Mucosa of stomach (tissue), 1 donor: ENCODE data around the gene NR2C1.
"Not testable (repeated sequence)": the region's sequence is repeated elsewhere in the genome, so short reads cannot be mapped to it uniquely, and the experiment has no call there.

Experiments used
- H3K27me3 ChIP-seq: one replicate; pipeline ENCODE4 v1.7.0; 2013; ENCODE audit warnings: mild to moderate bottlenecking, low read length; ENCODE audit not compliant: control insufficient read depth, insufficient read depth
- H3K36me3 ChIP-seq: one replicate; pipeline ENCODE4 v1.7.0; 2013; ENCODE audit warnings: low read length; ENCODE audit not compliant: control insufficient read depth, insufficient read depth
- H3K4me1 ChIP-seq: one replicate; pipeline ENCODE4 v1.7.0; 2013; ENCODE audit warnings: mild to moderate bottlenecking, low read length; ENCODE audit not compliant: control insufficient read depth, insufficient read depth
- H3K4me3 ChIP-seq: one replicate; pipeline ENCODE4 v1.7.0; 2013; ENCODE audit warnings: low read length
- H3K9ac ChIP-seq: one replicate; pipeline ENCODE4 v1.7.0; 2013; ENCODE audit warnings: mild to moderate bottlenecking, low read length, moderate library complexity
- H3K9me3 ChIP-seq: one replicate; pipeline ENCODE4 v1.7.0; 2013; ENCODE audit warnings: mild to moderate bottlenecking, low read length, moderate library complexity; ENCODE audit not compliant: control insufficient read depth
- donor health status: Pancreatic carcinoma.

NR2C1 gene

GRCh38 chr12:95102916-95103671 lies 29.7 kb upstream of the NR2C1 start:
- no peaks in the 10 kb centered on the region for H3K27me3 ChIP-seq
- H3K4me3 ChIP-seq = no peak overlapping the region
- H3K36me3 ChIP-seq = no peaks in the 10 kb centered on the region
- H3K4me1 ChIP-seq = peaks cover 37% of the 10 kb centered on the region
- no peaks in the 10 kb centered on the region for H3K9me3 ChIP-seq
- no peak overlapping the region for H3K9ac ChIP-seq

- peaks cover 45% of the 10 kb centered on the region for H3K4me1 ChIP-seq
- H3K9ac ChIP-seq, H3K27me3 ChIP-seq, H3K36me3 ChIP-seq, H3K4me3 ChIP-seq, H3K9me3 ChIP-seq: not testable (repeated sequence)
These were observed 28.5 kb upstream of the NR2C1 start for GRCh38 chr12:95101957-95102356.

- Histone ChIP-seq H3K4me1 (peaks cover 49% of the 10 kb centered on the region), H3K36me3 (no peaks in the 10 kb centered on the region), H3K9me3 (no peaks in the 10 kb centered on the region), H3K27me3 (no peaks in the 10 kb centered on the region), H3K9ac (no peak overlapping the region), H3K4me3 (no peak overlapping the region)
These were observed 27.1 kb upstream of the NR2C1 start for GRCh38 chr12:95100264-95101190.

- H3K4me3 ChIP-seq = no peak overlapping the region
- no peaks in the 10 kb centered on the region for H3K27me3 ChIP-seq
- no peak overlapping the region for H3K9ac ChIP-seq
- H3K4me1 ChIP-seq = peaks cover 49% of the 10 kb centered on the region
- H3K9me3 ChIP-seq = no peaks in the 10 kb centered on the region
- H3K36me3 ChIP-seq = no peaks in the 10 kb centered on the region
These were observed 25.9 kb upstream of the NR2C1 start for GRCh38 chr12:95099270-95099790.

GRCh38 chr12:95096852-95097251 lies 23.4 kb upstream of the NR2C1 start:
- no peak overlapping the region for H3K9ac ChIP-seq
- no peak overlapping the region for H3K4me3 ChIP-seq
- peaks cover 32% of the 10 kb centered on the region for H3K4me1 ChIP-seq
- no peaks in the 10 kb centered on the region for H3K9me3 ChIP-seq
- H3K27me3 ChIP-seq = no peaks in the 10 kb centered on the region
- no peaks in the 10 kb centered on the region for H3K36me3 ChIP-seq

- Histone ChIP-seq H3K27me3 (no peaks in the 10 kb centered on the region), H3K4me3 (no peak overlapping the region), H3K36me3 (no peaks in the 10 kb centered on the region), H3K4me1 (peaks cover 32% of the 10 kb centered on the region), H3K9ac (no peak overlapping the region), H3K9me3 (no peaks in the 10 kb centered on the region)
These were observed 23.0 kb upstream of the NR2C1 start for GRCh38 chr12:95096378-95096777.

GRCh38 chr12:95095866-95096265 lies 22.4 kb upstream of the NR2C1 start:
- not testable (repeated sequence) for H3K4me3 ChIP-seq, H3K27me3 ChIP-seq, H3K9me3 ChIP-seq, H3K36me3 ChIP-seq, H3K9ac ChIP-seq
- peaks cover 32% of the 10 kb centered on the region for H3K4me1 ChIP-seq

GRCh38 chr12:95089462-95089861 lies 16.0 kb upstream of the NR2C1 start:
- Histone ChIP-seq H3K4me3 (no peak overlapping the region), H3K4me1 (no peaks in the 10 kb centered on the region), H3K27me3 (no peaks in the 10 kb centered on the region), H3K9me3 (no peaks in the 10 kb centered on the region), H3K36me3 (no peaks in the 10 kb centered on the region), H3K9ac (no peak overlapping the region)

- no peaks in the 10 kb centered on the region for H3K27me3 ChIP-seq
- no peaks in the 10 kb centered on the region for H3K4me1 ChIP-seq
- no peaks in the 10 kb centered on the region for H3K9me3 ChIP-seq
- no peak overlapping the region for H3K4me3 ChIP-seq
- no peak overlapping the region for H3K9ac ChIP-seq
- no peaks in the 10 kb centered on the region for H3K36me3 ChIP-seq
These were observed 15.0 kb upstream of the NR2C1 start for GRCh38 chr12:95088379-95088778.

GRCh38 chr12:95085612-95086011 lies 12.2 kb upstream of the NR2C1 start:
- Histone ChIP-seq H3K4me3 (no peak overlapping the region), H3K9ac (no peak overlapping the region), H3K36me3 (no peaks in the 10 kb centered on the region)

GRCh38 chr12:95083938-95084337 lies 10.5 kb upstream of the NR2C1 start:
- Histone ChIP-seq H3K9ac (no peak overlapping the region), H3K36me3 (no peaks in the 10 kb centered on the region), H3K27me3 (no peaks in the 10 kb centered on the region), H3K4me1 (no peaks in the 10 kb centered on the region), H3K9me3 (no peaks in the 10 kb centered on the region), H3K4me3 (no peak overlapping the region)

More at GRCh38 chr12:95085612-95086011, 12.2 kb upstream of the NR2C1 start:
- Histone ChIP-seq H3K9me3 (no peaks in the 10 kb centered on the region), H3K4me1 (no peaks in the 10 kb centered on the region), H3K27me3 (no peaks in the 10 kb centered on the region)

- Histone ChIP-seq H3K9me3 (no peaks in the 10 kb centered on the region), H3K36me3 (no peaks in the 10 kb centered on the region), H3K4me3 (no peak overlapping the region), H3K4me1 (no peaks in the 10 kb centered on the region), H3K9ac (no peak overlapping the region), H3K27me3 (no peaks in the 10 kb centered on the region)
These were observed 10.1 kb upstream of the NR2C1 start for GRCh38 chr12:95083471-95083870.
